HG03354 (cell line): ENCODE measurements around the gene CXCR3.
"Not testable (repeated sequence)": the region's sequence is repeated elsewhere in the genome, so short reads cannot be mapped to it uniquely, and the experiment has no call there.

Source experiments
- ATAC-seq: cut with Tn5 transposase; IDR thresholded peaks from one replicate; pipeline ENCODE4 v1.9.1; 2021; ENCODE audit warnings: mild to moderate bottlenecking; ENCODE audit not compliant: unreplicated experiment, poor library complexity, severe bottlenecking

CXCR3 gene

DNA sequence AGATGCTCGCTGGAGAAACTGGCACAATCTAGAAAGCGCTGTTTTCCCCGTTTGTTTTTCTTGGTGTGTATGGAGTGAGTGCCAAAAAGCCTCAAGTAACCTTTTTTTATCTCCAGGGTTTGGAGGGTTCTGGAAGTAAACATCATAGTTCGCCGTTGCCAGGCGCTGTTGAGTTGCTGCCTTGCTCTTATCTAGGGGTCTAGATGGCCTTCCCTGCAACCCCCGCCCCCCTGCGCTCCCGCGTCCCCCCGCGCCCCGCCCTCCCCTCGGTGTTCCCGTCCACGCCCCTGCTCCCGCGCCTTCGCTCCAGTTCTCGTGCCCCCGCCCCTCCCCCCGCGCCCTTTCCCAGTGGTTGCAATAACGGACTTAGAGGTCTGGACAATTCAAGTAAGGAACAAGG, 40.6 kb downstream of the CXCR3 start:
- ATAC-seq = no peak

DNA sequence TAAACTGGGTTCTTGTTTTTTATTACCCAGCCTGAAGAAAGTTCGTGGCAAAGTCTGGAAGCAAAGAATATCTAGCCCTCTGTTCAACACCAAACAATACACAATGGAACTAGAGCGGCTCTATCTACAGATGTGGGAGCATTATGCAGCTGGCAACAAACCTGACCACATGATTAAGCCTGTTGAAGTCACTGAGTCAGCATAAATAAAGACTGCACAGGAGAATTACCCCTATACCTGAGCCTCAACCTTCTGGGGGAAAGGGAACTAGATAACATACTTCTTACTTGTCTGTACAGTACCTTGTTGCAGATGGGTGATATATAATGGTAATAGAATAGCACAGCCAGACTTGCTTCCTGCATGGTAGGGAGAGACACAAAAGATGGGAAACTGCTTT, 44.7 kb downstream of the CXCR3 start:
- ATAC-seq = no peak

DNA sequence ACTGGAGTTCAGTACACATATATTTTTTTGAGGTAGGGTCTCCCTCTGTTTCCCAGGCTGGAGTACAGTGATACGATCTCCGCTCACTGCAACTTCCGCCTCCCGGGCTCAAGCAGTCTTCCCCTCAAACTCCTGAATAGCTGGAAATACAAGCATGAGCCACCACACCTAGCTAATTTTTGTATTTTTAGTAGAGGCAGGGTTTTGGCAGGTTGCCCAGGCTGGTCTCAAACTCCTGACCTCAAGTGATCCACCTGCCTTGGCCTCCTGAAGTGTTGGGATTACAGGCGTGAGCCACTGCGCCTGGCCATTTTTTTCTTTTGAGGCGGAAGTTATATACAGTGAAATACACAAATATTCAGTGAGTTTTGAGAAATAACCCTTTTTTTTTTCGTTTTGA, 46.9 kb downstream of the CXCR3 start:
- not testable (repeated sequence) for ATAC-seq
